ENCODE results near the gene FAM3A.

FAM3A gene

GRCh38 chrX:154486396-154487207 lies 29.4 kb downstream of the FAM3A start, which contains the start of gene UBL4A:
Gene UBL4A (minus strand): TSS chrX:154486615. CDS start chrX:154486584, 31 bp downstream.
- peaks cover 4% of the 10 kb centered on the region for H3K27me3 ChIP-seq (ENCODE audit: insufficient read depth, low read depth, severe bottlenecking)
- TF ChIP-seq CTCF (IDR thresholded peaks at IDR 0.05; ENCODE audit: low read depth, low read length) = no peak
- DNase-seq = peak; percentile 81
- peak within 1 kb of the TSS; percentile 80 for H3K27ac ChIP-seq
- H3K4me3 ChIP-seq (ENCODE audit: low read depth, low read length) = peak within 1 kb of the TSS; percentile 73
- H3K36me3 ChIP-seq = peaks cover 29% of the 10 kb centered on the region
- peaks cover 5% of the 10 kb centered on the region for H3K9me3 ChIP-seq (ENCODE audit: severe bottlenecking)

GRCh38 chrX:154486052-154486395 lies 30.0 kb downstream of the FAM3A start:
- Histone ChIP-seq H3K27ac (peak overlapping the region; percentile 80), H3K4me3 (ENCODE audit: low read depth, low read length) (peak overlapping the region; percentile 73), H3K27me3 (ENCODE audit: insufficient read depth, low read depth, severe bottlenecking) (peaks cover 4% of the 10 kb centered on the region), H3K9me3 (ENCODE audit: severe bottlenecking) (peaks cover 3% of the 10 kb centered on the region), H3K36me3 (peaks cover 29% of the 10 kb centered on the region)
- no peak for DNase-seq
- TF ChIP-seq CTCF (IDR thresholded peaks at IDR 0.05; ENCODE audit: low read depth, low read length) = no peak

GRCh38 chrX:154485150-154486051 lies 30.6 kb downstream of the FAM3A start:
- H3K4me3 ChIP-seq (ENCODE audit: low read depth, low read length) = peak overlapping the region; percentile 73
- TF ChIP-seq CTCF (IDR thresholded peaks at IDR 0.05; ENCODE audit: low read depth, low read length) = no peak
- no peaks in the 10 kb centered on the region for H3K9me3 ChIP-seq (ENCODE audit: severe bottlenecking)
- H3K27me3 ChIP-seq (ENCODE audit: insufficient read depth, low read depth, severe bottlenecking) = peaks cover 4% of the 10 kb centered on the region
- peak; percentile 64 for DNase-seq
- H3K36me3 ChIP-seq = peaks cover 29% of the 10 kb centered on the region
- peak overlapping the region; percentile 80 for H3K27ac ChIP-seq

GRCh38 chrX:154484255-154485149 lies 31.5 kb downstream of the FAM3A start:
- H3K4me3 ChIP-seq (ENCODE audit: low read depth, low read length) = no peak overlapping the region
- peaks cover 2% of the 10 kb centered on the region for H3K27me3 ChIP-seq (ENCODE audit: insufficient read depth, low read depth, severe bottlenecking)
- no peak overlapping the region for H3K27ac ChIP-seq
- no peak for DNase-seq
- H3K36me3 ChIP-seq = peaks cover 29% of the 10 kb centered on the region
- TF ChIP-seq CTCF (IDR thresholded peaks at IDR 0.05; ENCODE audit: low read depth, low read length) = no peak
- peaks cover under 1% of the 10 kb centered on the region for H3K9me3 ChIP-seq (ENCODE audit: severe bottlenecking)

GRCh38 chrX:154483325-154483724 lies 32.7 kb downstream of the FAM3A start:
- H3K9me3 ChIP-seq (ENCODE audit: severe bottlenecking) = peaks cover 8% of the 10 kb centered on the region
- peaks cover 3% of the 10 kb centered on the region for H3K27me3 ChIP-seq (ENCODE audit: insufficient read depth, low read depth, severe bottlenecking)
- H3K27ac ChIP-seq = no peak overlapping the region
- H3K4me3 ChIP-seq (ENCODE audit: low read depth, low read length) = no peak overlapping the region
- no peak for DNase-seq
- TF ChIP-seq CTCF (IDR thresholded peaks at IDR 0.05; ENCODE audit: low read depth, low read length) = no peak
- peaks cover 28% of the 10 kb centered on the region for H3K36me3 ChIP-seq
